Mesodermal cell (in vitro differentiated cells): Measurements from ENCODE around the gene SMURF2.
A peak's percentile ranks its signal among the peaks of the same experiment; 100 is the strongest.

Experiments used
- H3K27ac ChIP-seq: 2 replicates; pipeline ENCODE4 v1.7.0; 2013; ENCODE audit warnings: mild to moderate bottlenecking, low read depth, low read length, moderate library complexity; ENCODE audit not compliant: severe bottlenecking
- H3K36me3 ChIP-seq: 2 replicates; pipeline ENCODE4 v1.7.1; 2013; ENCODE audit warnings: mild to moderate bottlenecking, low read length, moderate library complexity; ENCODE audit not compliant: control insufficient read depth, insufficient read depth
- H3K4me1 ChIP-seq: one replicate; pipeline ENCODE4 v1.7.1; 2013; ENCODE audit warnings: mild to moderate bottlenecking, low read length; ENCODE audit not compliant: insufficient read depth, control insufficient read depth, poor library complexity, severe bottlenecking
- H3K4me3 ChIP-seq: 2 replicates; pipeline ENCODE4 v1.7.0; 2013; ENCODE audit warnings: low read length, control low read depth, mild to moderate bottlenecking; ENCODE audit not compliant: insufficient read depth, poor library complexity, severe bottlenecking; ENCODE audit errors: extremely low read depth
- H3K9me3 ChIP-seq: 2 replicates; pipeline ENCODE4 v1.7.1; 2013; ENCODE audit warnings: mild to moderate bottlenecking, low read length, moderate library complexity; ENCODE audit not compliant: control insufficient read depth
- WGBS, 2 experiments: methylation state at CpG; one replicate each; pipeline ENCODE4 v1.1.5; 2013; ENCODE audit warnings: missing lambda C conversion rate in 2 of 2; ENCODE audit not compliant: insufficient coverage in 2 of 2; 5-methylcytosine and 5-hydroxymethylcytosine counted together

The SMURF2 gene

DNA sequence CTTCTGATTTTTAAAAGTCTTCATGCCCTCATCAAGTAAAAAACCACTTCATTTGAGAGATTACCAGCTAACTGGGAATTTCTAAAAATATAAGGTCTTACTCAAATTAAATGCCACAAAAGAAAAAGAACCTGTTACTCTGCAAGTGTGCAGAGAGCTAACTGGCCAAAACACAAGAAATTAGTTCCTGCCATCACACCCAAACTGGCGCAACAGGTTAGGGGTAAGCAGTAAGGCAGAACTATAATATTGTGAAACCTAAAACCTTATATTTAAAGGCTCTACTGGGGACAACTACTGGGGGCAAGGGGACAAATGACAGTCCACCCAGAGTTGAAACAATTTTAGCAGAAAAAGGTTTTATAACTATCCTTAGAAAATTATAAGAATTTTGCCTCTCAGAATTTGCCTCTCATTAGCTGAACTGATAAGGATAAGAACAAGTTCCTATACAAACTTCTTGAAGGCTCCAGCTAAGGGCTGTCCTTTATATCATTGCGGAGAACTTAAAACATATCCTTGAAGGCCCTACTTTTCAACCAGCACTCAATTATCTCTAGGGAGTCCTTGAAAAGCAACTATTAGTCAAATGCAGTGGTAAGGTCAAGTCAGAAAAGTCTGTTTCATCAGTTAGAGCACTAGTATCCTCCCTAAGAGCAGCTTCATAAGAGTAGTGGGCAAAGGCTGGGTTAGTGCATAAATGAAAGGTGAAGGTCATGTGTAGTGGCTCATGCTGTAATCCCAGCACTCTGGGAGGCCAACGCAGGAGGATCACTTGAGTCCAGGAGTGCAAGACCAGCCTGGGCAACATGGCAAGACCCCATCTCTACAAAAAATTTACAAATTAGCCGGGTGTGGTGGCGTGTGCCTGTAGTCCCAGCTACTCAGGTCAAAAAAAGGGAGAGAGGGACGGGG, 31.5 kb downstream of the SMURF2 start:
- H3K27ac ChIP-seq, result peak overlapping the region; percentile 26
- H3K4me1 ChIP-seq, result peaks cover 54% of the 10 kb centered on the region
- no CpG with 5 or more reads among the region's 6 CpGs for WGBS, 2 experiments
- no peaks in the 10 kb centered on the region for H3K9me3 ChIP-seq
- H3K4me3 ChIP-seq, result no peak overlapping the region
- H3K36me3 ChIP-seq, result peaks cover 76% of the 10 kb centered on the region

GRCh38 chr17:64628641-64629040, 33.5 kb downstream of the SMURF2 start:
- Histone ChIP-seq H3K4me3 (no peak overlapping the region), H3K4me1 (peaks cover 58% of the 10 kb centered on the region), H3K9me3 (no peaks in the 10 kb centered on the region), H3K36me3 (peaks cover 69% of the 10 kb centered on the region), H3K27ac (peak overlapping the region; percentile 16)
- WGBS, 2 experiments, result 88 to 89% methylated on average over 1 of the region's 1 CpG

DNA sequence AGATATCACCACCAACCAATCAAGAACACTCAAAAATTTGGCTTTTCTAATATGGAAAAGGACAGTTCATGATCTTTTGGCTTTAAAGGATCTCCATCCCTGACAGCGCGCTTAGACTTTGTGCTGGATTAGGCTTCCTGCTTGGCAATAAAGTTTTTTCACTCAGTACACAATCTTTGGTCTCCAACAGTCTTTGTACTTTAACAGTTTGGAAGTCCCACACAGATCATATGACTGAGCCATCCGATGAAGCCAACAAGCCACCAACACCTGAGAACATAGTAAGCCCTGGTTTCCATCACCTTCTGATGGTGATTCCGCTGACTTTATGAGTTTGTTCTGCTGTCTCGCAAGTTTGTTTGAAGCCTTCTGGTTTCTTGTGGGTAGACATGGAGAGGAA, 34.3 kb downstream of the SMURF2 start:
- 97 to 100% methylated on average over 5 of the region's 5 CpGs for WGBS, 2 experiments

GRCh38 chr17:64626827-64627226, 35.3 kb downstream of the SMURF2 start:
- WGBS, 2 experiments, result no CpG with 5 or more reads among the region's 3 CpGs
- no peak overlapping the region for H3K27ac ChIP-seq
- no peak overlapping the region for H3K4me3 ChIP-seq
- H3K36me3 ChIP-seq, result peaks cover 59% of the 10 kb centered on the region
- no peaks in the 10 kb centered on the region for H3K9me3 ChIP-seq
- peaks cover 59% of the 10 kb centered on the region for H3K4me1 ChIP-seq

More for the DNA sequence above, 34.3 kb downstream of the SMURF2 start:
- H3K36me3 ChIP-seq, result peaks cover 62% of the 10 kb centered on the region
- no peaks in the 10 kb centered on the region for H3K9me3 ChIP-seq
- H3K27ac ChIP-seq, result no peak overlapping the region
- no peak overlapping the region for H3K4me3 ChIP-seq
- H3K4me1 ChIP-seq, result peaks cover 60% of the 10 kb centered on the region

GRCh38 chr17:64625541-64625940, 36.6 kb downstream of the SMURF2 start:
- peaks cover 54% of the 10 kb centered on the region for H3K4me1 ChIP-seq
- no peaks in the 10 kb centered on the region for H3K9me3 ChIP-seq
- peaks cover 62% of the 10 kb centered on the region for H3K36me3 ChIP-seq
- WGBS, 2 experiments, result 97 to 100% methylated on average over 2 of the region's 4 CpGs
- no peak overlapping the region for H3K4me3 ChIP-seq
- no peak overlapping the region for H3K27ac ChIP-seq

GRCh38 chr17:64622931-64623654, 39.0 kb downstream of the SMURF2 start:
- Histone ChIP-seq H3K4me1 (peaks cover 55% of the 10 kb centered on the region), H3K36me3 (peaks cover 64% of the 10 kb centered on the region), H3K4me3 (no peak overlapping the region), H3K9me3 (no peaks in the 10 kb centered on the region), H3K27ac (peak overlapping the region; percentile 64)
- WGBS, 2 experiments, result 100% methylated on average over 2 to 3 of the region's 4 CpGs

GRCh38 chr17:64621772-64622171, 40.3 kb downstream of the SMURF2 start:
- H3K27ac ChIP-seq, result no peak overlapping the region
- no CpG with 5 or more reads among the region's 6 CpGs for WGBS, 2 experiments
- H3K36me3 ChIP-seq, result peaks cover 58% of the 10 kb centered on the region
- H3K9me3 ChIP-seq, result no peaks in the 10 kb centered on the region
- H3K4me3 ChIP-seq, result no peak overlapping the region
- peaks cover 55% of the 10 kb centered on the region for H3K4me1 ChIP-seq

GRCh38 chr17:64618848-64619247, 43.3 kb downstream of the SMURF2 start:
- WGBS, 2 experiments, result 91 to 97% methylated on average over 4 of the region's 4 CpGs
- H3K27ac ChIP-seq, result no peak overlapping the region
- no peaks in the 10 kb centered on the region for H3K9me3 ChIP-seq
- peaks cover 60% of the 10 kb centered on the region for H3K4me1 ChIP-seq
- H3K36me3 ChIP-seq, result peaks cover 59% of the 10 kb centered on the region
- H3K4me3 ChIP-seq, result no peak overlapping the region

DNA sequence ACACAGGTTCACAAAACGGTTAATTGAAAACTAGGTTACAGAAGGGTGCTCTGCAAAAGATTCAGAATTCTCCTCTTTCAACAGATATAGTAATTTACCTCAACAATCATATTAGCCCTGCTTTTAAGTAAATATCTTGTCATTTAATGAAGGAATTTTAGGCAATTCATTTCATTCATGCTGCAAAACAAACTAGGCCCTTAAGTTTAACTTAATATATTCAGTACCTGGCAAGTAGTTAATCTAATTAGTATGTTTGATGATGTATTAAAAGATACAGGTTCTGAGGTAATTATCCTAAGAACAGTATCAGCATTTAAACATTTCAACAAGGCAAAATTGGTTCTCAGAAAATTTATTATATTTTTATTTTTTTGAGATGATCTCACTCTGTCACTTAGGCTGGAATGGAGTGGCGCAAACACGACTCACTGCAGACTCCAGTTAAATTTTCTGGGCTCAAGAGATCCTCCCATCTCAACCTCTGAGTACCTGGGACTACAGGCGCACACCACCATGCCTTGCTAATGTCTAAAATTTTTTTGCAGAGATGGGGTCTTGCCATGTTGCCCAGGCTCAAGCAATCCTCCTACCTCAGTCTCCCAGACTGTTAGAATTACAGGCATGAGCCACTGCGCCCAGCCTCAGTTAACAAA, 44.9 kb downstream of the SMURF2 start:
- Histone ChIP-seq H3K9me3 (no peaks in the 10 kb centered on the region), H3K4me1 (peaks cover 49% of the 10 kb centered on the region), H3K36me3 (peaks cover 66% of the 10 kb centered on the region), H3K4me3 (no peak overlapping the region), H3K27ac (peak overlapping the region; percentile 23)
- WGBS, 2 experiments, result 89 to 94% methylated on average over 2 to 4 of the region's 5 CpGs

DNA sequence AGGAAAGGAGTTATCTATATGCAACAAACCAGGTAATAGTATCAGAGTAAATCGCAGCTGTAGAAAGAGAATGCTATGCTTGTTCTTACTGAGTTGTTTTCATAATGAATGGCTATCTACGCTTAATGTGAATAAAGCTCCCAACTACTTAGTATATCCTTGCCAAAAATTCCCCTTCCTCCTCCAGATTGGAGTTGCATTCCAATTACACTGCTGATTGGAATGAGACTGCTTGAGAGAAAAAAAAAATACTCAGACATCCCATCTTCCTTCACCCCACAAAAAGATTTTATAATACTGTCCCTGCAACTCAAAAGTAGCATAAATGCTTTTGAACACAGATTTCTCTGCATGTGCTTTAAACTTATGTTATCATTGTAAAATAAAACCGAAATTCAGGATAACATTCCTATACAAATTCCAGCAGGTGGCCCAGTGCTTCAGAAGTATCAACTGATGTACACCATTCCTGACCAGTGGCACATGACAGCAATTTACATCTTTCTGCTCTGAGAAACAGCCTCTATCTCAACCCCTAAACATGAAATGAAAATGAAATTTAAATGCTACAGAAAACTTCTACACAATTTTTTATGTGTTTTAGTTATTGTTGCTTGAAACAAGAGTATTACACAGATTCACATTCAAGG, 47.0 kb downstream of the SMURF2 start:
- 100% methylated on average over 1 of the region's 3 CpGs; no CpG with 5 or more reads in 1 of the 2 experiments for WGBS, 2 experiments
- Histone ChIP-seq H3K27ac (peak overlapping the region; percentile 43), H3K4me1 (peaks cover 47% of the 10 kb centered on the region), H3K36me3 (peaks cover 64% of the 10 kb centered on the region), H3K9me3 (no peaks in the 10 kb centered on the region), H3K4me3 (no peak overlapping the region)
